GM18499 (cell line): ENCODE measurements around the gene PWP2.
"Not testable (repeated sequence)": the region's sequence is repeated elsewhere in the genome, so short reads cannot be mapped to it uniquely, and the experiment has no call there.

ENCODE experiments used
- ATAC-seq: cut with Tn5 transposase; IDR thresholded peaks from one replicate; pipeline ENCODE4 v1.9.1; 2021; ENCODE audit warnings: moderate number of reproducible peaks; ENCODE audit not compliant: insufficient read depth, unreplicated experiment

Gene PWP2

DNA sequence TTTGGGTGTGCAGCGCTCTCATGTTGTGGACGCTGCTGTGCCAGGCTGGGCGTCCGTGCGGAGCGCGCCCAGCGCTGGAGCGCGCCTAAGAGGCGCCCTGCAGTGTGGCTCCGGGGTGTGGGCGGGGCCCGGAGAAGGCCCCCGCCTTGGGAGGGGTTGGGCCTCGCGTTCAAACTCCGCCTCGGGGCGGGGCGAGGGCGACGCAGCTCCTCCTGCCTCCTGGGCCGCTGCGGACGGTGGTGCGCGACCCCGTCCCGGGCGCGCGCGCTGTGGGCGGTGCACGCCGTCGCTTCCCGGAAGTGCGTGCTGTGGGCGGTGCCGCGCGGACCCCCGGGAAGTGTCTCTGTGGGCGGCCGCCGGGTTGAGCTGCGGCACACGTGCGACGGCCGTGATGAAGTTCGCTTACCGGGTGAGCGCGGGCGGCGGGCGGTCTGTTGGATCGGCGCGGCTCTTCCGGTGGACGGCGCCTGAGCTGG lies at the start of gene PWP2:
Gene PWP2 (plus strand): TSS at position 374 of the 476 bp plus-strand sequence. CDS start 18 bp downstream, at position 392.
- ATAC-seq = not testable (repeated sequence)

DNA sequence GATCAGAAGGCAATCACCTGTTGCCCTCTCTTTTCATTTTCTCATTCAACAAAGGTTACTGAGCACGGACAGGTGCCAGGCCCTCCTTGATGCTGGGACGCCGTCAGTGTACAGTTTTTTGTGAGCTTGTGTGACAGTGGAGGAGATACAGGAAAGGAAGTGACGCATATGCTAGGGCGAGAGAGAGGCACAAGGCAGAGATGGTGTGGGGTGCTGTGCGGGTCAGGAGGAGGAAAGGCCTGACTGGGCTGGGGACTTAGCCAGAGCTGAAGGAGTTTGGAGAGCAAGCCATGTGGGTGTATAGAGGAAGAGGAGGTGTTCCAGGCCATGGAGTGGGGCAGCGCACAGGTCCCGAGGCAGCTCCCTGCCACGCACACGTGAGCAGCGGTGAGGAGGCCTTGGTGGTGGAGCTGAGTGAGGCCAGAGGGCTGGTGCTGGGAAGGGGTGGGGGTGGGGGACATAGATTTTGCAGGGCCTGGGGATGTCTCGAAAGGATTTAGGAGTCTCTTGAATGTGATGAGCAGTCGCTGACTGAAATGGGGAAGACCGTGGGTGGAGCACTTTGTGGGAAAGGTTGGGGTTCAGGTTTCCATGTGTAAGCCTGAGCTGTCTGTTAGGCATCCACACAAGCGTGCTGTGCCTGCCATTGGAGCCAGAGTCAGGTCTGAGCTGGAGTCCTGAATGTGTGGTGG lies 49.1 kb upstream of the PWP2 start:
- ATAC-seq = no peak

DNA sequence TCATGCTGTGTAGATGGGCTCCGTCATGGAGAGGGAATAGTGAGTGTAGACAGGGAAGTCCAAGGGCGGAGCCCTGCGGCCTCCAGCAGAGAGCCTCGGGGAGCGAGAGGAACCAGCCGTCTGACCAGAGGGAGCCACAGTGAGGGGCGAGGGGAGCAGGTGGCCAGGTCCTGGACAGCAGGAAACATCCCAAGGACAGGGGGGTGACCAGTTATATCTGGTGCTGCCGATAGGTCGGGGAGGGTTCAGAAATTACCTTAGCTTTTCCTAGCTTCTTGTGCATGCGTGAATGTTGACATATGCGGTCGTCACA lies 48.6 kb upstream of the PWP2 start:
- ATAC-seq = no peak

DNA sequence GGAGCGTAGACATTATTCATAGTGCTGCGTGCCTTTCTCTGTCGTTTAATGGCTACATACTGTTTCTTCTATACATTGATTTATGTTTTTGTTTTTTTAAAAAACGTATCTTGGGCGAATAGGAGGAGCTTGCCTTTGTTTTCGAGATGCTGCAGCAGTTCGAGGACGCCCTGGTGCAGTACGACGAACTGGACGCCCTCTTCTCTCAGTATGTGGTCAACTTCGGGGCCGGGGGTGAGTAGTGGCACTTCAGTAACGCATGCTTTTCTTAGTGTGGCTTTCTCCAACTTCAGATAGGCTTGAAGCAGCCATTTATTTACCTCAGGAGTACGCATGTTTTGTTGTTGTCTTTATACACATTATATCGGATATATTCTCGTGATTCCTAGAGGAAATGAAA lies 48.2 kb upstream of the PWP2 start:
- ATAC-seq = no peak

DNA sequence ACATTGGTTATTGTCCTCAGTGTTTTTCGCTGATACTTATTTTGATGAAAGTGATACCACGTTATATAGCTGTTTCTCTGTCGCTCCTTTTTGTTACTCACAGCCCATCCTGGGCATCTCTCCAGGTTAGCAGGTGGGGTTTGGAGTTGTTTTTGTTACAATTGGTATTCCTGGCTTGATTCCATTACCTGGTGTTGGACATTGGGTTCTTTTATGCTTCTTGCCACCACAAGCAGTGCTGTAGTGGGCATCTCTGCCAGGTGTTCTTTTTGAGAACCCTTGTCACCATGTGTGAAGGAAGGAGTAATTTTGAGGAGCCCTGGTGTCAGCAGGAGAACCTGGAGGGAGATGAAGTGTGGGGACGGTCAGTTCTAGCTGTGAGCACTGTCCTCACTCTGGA lies 47.5 kb upstream of the PWP2 start:
- no peak for ATAC-seq

DNA sequence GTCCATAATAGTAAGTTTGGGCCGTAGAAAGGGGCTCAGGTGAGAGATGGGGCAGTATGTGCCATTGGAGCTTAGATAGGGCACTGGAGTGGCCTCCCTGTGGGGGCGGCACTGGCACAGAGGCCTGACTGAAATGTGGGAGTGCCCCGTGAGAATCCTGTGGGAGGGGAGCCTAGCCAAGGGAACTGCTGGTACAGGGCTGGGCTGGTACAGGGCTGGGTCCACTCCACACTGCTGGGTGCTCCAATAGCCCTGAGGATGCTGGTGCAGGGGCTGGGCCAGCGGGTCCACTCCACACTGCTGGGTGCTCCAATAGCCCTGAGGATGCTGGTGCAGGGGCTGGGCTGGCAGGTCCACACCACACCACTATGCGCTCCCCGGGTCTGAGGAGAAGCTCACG lies 44.8 kb upstream of the PWP2 start:
- ATAC-seq = no peak

DNA sequence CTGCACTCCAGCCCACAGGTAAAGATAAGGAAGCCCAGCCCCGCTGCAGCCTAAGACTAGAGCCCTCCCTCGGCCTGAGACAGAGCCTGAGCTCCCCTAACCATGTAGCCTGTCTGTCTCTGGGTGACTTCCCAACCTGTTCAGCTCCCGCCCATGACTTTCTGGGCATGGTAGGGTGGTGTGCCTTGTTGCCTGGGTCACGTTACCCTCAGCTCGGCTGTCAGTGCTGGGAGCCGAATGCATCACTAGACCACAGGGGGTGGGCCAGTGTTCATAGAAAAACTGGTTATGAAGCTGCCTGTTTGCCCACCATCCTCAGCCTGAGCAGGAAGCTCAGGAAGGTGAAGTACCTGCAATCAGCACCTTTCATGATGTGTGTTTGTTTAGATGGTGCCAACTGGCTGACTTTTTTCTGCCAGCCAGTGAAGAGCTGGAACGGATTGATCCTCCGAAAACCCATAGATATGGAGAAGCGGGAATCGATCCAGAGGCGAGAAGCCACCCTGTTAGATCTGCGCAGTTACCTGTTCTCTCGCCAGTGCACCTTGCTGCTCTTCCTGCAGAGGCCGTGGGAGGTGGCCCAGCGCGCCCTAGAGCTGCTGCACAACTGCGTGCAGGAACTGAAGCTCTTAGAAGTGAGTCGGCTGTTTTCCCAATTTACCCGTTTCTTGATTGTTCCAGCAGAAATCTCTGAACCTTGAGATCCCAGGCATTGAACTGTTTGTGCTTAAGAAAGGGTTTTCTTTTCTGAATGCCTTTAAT lies 43.9 kb upstream of the PWP2 start:
- no peak for ATAC-seq

DNA sequence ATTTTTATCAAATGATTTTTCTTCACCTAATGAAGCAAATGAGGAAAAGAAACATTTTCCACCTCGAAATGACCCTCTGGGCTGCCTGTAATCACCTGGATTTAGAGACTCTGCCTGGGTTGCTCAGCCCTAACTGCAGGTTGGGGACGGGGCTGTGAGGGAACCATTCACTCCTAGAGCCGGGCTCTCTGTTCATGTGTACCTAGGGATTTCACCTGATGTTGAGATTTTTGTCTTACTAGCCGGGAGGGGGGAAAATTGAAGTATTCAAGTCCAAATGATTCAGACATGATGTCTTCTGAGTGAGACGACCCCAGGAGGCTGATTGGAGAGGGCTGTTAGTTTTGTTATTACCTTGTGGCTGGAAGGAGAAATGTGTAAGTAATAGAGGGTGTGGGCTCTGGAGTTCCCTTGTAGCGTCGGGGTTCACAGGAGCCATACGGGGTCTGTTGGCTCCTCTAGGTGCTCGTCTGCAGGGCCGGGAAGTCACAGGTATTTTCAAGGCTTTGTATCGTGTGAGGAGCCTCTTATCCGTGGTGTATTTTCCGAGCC lies 42.3 kb upstream of the PWP2 start:
- ATAC-seq = no peak

DNA sequence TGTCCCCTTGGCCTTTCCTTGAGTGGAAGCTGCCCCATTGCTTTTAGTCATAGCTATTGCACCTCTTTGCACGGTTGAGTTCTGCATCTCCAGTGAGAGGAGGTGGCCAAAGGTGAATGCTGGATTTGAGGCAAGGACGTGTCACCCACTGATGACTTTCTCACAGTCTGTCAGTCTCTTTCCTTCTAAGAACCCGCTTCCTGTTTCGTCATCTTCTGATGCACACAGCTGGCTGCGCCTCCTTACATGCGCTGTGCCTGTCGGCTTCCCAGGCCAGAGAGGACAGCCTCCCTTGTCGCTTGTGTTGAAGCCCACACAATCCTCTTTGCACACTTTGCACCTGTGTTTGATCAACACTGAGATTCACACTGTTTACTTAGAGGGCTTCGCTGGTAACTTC lies 41.8 kb upstream of the PWP2 start:
- peak; percentile 49 for ATAC-seq

DNA sequence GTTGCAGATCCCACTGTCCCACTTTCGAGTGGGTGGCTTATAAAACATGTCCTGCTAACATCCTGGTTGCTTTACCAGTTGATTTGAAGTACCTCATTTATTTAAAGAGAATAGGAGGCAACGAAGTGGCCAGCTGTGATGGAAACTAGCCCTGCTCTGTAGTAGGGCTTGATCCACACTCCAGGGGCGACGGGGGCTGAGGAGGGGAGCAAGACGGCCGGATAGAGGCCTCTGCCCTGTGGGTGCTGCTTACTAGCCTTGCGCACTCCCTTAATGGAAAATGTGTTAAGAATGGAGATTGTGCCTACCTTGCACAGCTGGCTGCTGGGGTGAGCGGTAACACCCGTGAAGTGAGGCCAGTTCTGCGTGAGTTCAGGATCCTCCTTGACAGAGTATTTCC lies 41.1 kb upstream of the PWP2 start:
- no peak for ATAC-seq

DNA sequence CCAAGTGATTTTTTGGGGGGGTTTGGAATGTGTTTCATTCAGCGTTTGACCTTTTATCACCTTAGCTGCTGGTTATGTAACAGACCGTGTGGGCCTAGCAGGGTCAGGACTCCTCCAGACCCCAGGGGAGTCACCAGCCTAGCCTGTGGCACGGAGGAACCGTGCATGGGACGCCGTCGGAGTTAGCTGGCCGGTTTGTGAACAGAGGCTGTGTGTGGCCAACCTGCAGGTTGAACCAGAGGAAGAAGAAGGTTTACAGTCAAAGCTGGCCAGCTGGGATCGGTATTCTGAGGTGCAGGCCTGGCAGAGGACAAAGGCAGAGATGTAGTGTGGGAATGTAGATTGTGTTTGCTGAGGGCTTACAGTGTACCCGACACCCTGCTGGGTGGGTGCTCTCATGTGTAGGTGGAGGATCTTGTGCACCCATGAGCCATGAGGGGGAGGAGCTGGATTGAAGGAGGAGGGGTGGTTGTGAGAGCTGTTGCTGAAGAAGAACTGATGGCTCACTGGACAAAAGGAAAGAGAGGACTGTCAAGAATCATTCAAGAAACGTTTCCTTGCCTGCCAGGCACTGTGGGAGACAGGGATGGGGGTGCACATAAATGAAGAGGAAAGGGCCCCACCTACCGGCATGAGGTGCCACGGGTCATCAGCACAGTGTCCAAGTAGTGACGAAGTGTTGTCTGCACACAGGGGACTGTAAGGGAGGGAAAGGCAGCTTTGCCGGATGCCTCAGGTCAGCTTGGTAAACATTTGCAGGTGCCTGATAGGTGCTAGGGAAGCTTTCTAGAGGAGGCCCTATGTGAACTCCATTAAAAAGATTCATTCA lies 40.0 kb upstream of the PWP2 start:
- no peak for ATAC-seq

DNA sequence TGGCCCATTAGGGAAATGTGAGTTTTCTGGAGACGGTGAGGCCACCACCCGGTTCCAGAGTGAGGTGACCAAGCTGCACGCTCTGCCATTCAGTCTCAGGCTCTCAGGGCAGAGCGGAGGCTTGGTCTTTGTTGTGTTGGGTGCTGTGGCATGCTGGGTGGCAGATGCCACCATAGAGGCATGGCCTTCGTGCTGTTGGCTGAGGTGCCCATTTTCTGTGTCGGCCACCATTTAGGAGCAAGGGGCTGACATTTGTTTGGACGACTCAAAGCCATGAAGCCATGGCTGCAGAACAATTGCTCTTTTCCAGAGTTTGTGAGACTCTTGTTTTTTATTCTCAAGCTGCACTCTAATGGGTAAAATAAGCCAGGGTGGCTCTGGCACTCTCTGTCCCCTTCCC lies 36.8 kb upstream of the PWP2 start:
- no peak for ATAC-seq

DNA sequence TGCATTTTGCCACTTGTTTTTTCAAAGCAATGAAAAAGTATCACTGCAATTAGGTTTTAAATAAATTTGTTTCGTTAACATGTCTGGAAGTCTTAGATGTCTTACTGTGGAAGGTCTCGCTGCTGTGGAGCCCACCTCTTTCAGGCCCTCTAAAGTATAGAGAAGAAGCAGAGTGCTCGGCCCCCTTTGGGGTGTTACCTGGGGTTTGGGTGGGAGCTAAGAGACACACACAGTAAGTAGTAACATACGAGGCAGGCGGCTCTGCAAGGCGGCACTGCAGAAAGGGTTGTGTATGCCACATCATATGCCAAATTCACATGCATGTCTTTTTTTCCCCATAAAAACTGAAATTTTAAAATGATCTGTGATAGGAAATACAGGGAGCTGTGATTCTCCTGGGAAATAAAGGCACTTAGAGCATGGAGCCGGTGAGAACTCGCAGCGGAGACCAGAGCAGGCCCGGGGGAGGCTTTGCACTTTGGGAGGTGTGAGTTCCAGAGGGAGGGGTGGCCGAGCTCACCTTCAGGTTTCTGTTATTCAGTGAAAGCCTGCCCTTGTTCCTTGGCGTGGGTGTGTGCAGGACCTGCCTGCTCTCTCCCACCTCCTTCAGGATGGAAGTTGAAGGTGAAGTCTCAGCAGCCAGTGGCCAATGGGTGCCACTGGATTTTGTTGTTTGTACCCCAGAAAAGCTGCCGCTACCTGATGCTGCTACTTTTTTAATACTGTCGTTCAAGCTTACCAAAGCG lies 35.7 kb upstream of the PWP2 start:
- no peak for ATAC-seq

DNA sequence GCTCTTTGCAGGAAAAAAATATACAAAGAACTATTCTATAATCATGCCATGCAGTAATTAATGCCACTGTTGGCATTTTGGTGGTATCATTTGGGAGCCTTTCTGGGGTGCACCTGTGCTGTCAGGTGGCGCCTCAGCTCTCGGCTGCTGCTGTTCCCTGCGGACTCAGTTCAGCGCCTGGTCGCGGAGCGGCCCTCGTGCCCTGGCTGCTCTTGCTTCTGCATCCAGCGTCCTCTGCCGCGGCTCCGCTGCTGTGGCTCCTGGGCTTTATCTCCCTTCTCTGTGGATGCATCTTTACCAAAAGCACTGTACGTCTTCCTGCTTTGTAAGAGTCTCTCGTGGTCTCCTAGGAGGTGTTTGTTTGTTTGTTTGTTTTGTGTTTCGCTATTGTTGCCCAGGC lies 35.1 kb upstream of the PWP2 start:
- no peak for ATAC-seq

DNA sequence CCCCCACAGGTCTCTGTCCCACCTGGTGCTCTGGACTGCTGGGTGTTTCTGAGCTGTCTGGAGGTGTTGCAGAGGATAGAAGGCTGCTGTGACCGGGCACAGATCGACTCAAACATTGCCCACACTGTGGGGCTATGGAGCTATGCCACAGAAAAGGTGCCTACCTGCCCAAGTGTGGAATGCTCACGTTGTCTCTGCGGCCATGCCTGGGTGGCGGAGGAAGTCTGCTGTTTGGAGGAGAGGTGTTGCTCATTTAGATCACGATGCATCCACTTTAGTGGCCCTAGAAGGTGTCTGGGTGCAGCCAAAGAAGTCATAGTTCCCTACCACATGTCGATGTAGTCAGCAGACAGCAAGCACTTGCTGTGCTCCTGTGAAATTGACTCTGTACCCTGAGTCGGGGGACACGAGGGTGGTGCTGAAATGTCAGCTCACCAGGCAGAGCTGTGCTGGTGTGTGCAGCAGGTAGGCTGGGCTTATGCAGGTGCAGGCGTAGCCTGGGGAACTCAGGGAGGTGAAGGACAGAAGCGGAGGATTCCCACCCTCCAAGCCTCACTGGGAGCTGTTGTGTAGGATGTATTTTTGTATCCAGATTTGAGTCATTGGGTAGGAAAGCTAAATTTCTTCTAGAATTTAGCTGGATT lies 32.8 kb upstream of the PWP2 start:
- ATAC-seq = no peak

DNA sequence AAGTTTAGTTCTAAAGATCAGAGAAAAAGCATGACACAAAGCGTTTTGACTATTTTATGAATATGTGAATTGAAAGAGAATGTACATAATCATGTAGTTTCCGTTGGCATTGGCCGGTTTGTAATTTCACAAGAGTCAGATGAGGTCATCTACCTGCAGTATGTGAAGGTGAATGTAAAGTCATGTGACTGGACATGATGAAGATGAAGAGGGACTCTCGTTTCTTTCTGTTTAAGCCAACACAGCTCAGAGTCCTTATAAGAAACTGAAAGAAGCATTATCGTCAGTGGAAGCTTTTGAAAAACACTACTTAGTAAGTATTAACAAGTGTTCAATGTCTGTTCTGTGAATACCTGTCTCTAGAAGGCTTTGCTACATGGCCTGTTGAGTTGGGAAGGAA lies 30.9 kb upstream of the PWP2 start:
- no peak for ATAC-seq

DNA sequence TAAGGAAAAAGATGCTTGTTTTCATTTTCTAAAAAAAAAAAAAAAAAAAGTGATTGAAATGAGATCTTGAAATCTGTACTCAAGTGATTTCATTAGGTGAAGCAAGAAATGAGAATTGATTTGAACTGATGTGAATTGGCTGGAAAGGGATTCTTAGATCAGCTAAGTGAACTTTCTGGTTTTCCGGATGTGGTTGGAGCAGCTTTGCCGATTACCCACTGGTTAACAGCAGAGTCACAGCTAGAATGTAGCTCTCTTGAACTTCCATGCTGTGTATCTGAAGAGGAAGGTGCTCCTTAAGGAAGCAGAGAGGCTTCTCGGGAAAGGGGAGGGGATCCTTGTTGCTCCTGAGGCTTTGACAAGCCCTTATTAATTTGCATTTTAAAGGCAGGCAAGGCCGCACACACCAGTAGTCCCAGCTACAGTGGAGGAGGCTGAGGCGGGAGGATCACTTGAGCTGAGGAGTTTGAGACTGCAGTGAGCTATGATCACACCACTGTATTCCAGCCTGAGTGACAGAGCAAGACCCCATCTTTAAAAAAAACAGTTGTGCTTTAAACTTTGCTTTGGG lies 28.7 kb upstream of the PWP2 start:
- ATAC-seq = no peak

DNA sequence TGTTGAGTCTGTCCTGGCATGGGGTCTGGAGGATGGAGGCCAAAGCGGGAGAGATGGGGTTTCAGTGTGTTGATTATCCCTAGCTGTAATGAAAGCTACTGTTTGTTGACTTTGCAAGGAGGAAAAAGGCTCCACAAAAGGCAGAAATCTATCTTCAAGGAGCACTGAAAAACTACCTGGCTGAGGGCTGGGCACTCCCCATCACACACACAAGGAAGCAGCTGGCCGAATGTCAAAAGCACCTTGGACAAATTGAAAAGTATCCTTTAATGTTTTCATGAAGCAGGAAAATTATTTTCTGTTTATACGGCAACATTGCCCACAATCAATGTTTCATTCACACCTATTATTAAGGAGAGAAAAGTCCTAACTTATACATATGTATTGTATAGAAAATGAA lies 27.8 kb upstream of the PWP2 start:
- ATAC-seq = no peak

DNA sequence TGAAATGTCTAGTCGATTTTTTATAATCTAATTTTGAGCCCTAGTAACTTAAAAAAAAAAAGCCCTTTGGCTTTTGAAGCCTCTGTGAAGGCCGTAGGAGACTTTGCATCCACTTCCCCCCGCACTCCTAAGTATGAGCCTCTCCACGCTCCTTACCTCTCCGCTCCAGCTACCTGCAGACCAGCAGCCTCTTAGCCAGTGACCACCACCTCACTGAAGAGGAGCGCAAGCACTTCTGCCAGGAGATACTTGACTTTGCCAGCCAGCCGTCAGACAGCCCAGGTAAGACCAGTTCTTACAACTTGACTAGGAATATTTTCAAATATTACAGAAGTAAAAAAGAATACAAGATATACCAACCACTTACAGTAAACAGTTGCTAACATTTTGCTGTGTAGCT lies 27.4 kb upstream of the PWP2 start:
- ATAC-seq = no peak
